Trophoblast cell (in vitro differentiated cells and primary cell): ENCODE results near the gene WWP2.
"Not testable (repeated sequence)": the region's sequence is repeated elsewhere in the genome, so short reads cannot be mapped to it uniquely, and the experiment has no call there.

Experiments used
- DNase-seq, 2 donors: peaks; one replicate each; pipeline ENCODE4 v3.0.0-alpha.2; 2016
- H2AFZ ChIP-seq: 2 replicates; pipeline ENCODE4 v1.6.1; 2013; ENCODE audit warnings: low read length, moderate library complexity, mild to moderate bottlenecking; ENCODE audit not compliant: insufficient read depth, poor library complexity
- H2AK5ac ChIP-seq: 2 replicates; pipeline ENCODE4 v1.6.1; 2013; ENCODE audit warnings: mild to moderate bottlenecking, low read length
- H2BK120ac ChIP-seq: 2 replicates; pipeline ENCODE4 v1.6.1; 2013; ENCODE audit warnings: low read length, mild to moderate bottlenecking, moderate library complexity; ENCODE audit not compliant: insufficient read depth, poor library complexity
- H2BK12ac ChIP-seq: 2 replicates; pipeline ENCODE4 v1.6.1; 2013; ENCODE audit warnings: mild to moderate bottlenecking, low read length, moderate library complexity
- H2BK5ac ChIP-seq: 2 replicates; pipeline ENCODE4 v1.6.1; 2013; ENCODE audit warnings: low read length, low read depth, moderate library complexity, mild to moderate bottlenecking; ENCODE audit not compliant: poor library complexity
- H3K14ac ChIP-seq: 2 replicates; pipeline ENCODE4 v1.6.1; 2013; ENCODE audit warnings: mild to moderate bottlenecking, low read length
- H3K18ac ChIP-seq: 2 replicates; pipeline ENCODE4 v1.6.1; 2013; ENCODE audit warnings: mild to moderate bottlenecking, low read length
- H3K23ac ChIP-seq: 2 replicates; pipeline ENCODE4 v1.6.1; 2013; ENCODE audit warnings: low read length
- H3K27ac ChIP-seq: 2 replicates; pipeline ENCODE4 v1.5.1; 2013; ENCODE audit warnings: low read depth, mild to moderate bottlenecking, inconsistent platforms, low read length, moderate library complexity
- H3K27me3 ChIP-seq: 2 replicates; pipeline ENCODE4 v1.6.1; 2013; ENCODE audit warnings: inconsistent platforms, mild to moderate bottlenecking, low read length, moderate library complexity; ENCODE audit not compliant: insufficient read depth
- H3K36me3 ChIP-seq, 2 experiments: 1 replicate in 1 of 2; 2 replicates in 1 of 2; pipeline ENCODE4 v1.6.1; 2013; ENCODE audit warnings: low read length in 2 of 2, mild to moderate bottlenecking in 2 of 2, moderate library complexity in 1 of 2; ENCODE audit not compliant: insufficient read depth in 2 of 2, control insufficient read depth in 1 of 2
- H3K4ac ChIP-seq: 2 replicates; pipeline ENCODE4 v1.6.1; 2013; ENCODE audit warnings: low read depth, mild to moderate bottlenecking, low read length, moderate library complexity
- H3K4me1 ChIP-seq, 2 experiments: 1 replicate in 1 of 2; 2 replicates in 1 of 2; pipeline ENCODE4 v1.6.1; 2013; ENCODE audit warnings: low read length in 2 of 2, mild to moderate bottlenecking in 2 of 2, moderate library complexity in 1 of 2; ENCODE audit not compliant: insufficient read depth in 2 of 2, control insufficient read depth in 1 of 2
- H3K4me2 ChIP-seq: 2 replicates; pipeline ENCODE4 v1.6.1; 2013; ENCODE audit warnings: inconsistent platforms, mild to moderate bottlenecking, low read length, moderate library complexity
- H3K4me3 ChIP-seq: 2 replicates; pipeline ENCODE4 v1.5.1; 2013; ENCODE audit warnings: mild to moderate bottlenecking, low read depth, low read length, inconsistent platforms
- H3K79me1 ChIP-seq: one replicate; pipeline ENCODE4 v1.6.1; 2013; ENCODE audit warnings: low read length
- H3K79me2 ChIP-seq: 2 replicates; pipeline ENCODE4 v1.6.1; 2013; ENCODE audit warnings: low read length, mild to moderate bottlenecking; ENCODE audit not compliant: control insufficient read depth, insufficient read depth, poor library complexity
- H3K9ac ChIP-seq: 2 replicates; pipeline ENCODE4 v1.6.1; 2013; ENCODE audit warnings: mild to moderate bottlenecking, low read length
- H3K9me3 ChIP-seq: 2 replicates; pipeline ENCODE4 v1.6.1; 2013; ENCODE audit warnings: low read depth, mild to moderate bottlenecking, control low read depth, inconsistent platforms, low read length; ENCODE audit not compliant: insufficient read depth
- H4K12ac ChIP-seq: 2 replicates; pipeline ENCODE4 v1.6.1; 2013; ENCODE audit warnings: low read depth, mild to moderate bottlenecking, low read length, moderate library complexity
- H4K8ac ChIP-seq: 2 replicates; pipeline ENCODE4 v1.6.1; 2013; ENCODE audit warnings: low read depth, mild to moderate bottlenecking, low read length, moderate library complexity
- H4K91ac ChIP-seq: one replicate; pipeline ENCODE4 v1.6.1; 2013; ENCODE audit warnings: low read depth, mild to moderate bottlenecking, low read length, moderate library complexity
- WGBS: extraction: QIAGEN DNeasy Blood & Tissue Kit; methylation state at CpG from one replicate; pipeline ENCODE4 v1.1.7; 2013; ENCODE audit warnings: missing lambda C conversion rate; ENCODE audit not compliant: insufficient read length, insufficient coverage; ENCODE audit errors: extremely low coverage; 5-methylcytosine and 5-hydroxymethylcytosine counted together

The WWP2 gene

GRCh38 chr16:69965661-69966054, 203.5 kb downstream of the WWP2 start:
- not testable (repeated sequence) for H2BK12ac ChIP-seq

GRCh38 chr16:69967688-69968087, 205.6 kb downstream of the WWP2 start:
- WGBS = no CpG with 5 or more reads among the region's 5 CpGs
- not testable (repeated sequence) for H3K36me3 ChIP-seq, H3K9me3 ChIP-seq, H2BK5ac ChIP-seq, H3K27ac ChIP-seq, DNase-seq, H4K91ac ChIP-seq, H2AK5ac ChIP-seq, H3K27me3 ChIP-seq, H3K18ac ChIP-seq, H2BK120ac ChIP-seq, H3K23ac ChIP-seq, H4K8ac ChIP-seq, H3K79me1 ChIP-seq, H3K4me3 ChIP-seq, H3K4me2 ChIP-seq, H3K14ac ChIP-seq, H3K4ac ChIP-seq, H2AFZ ChIP-seq, H3K4me1 ChIP-seq, H3K9ac ChIP-seq, H2BK12ac ChIP-seq, H4K12ac ChIP-seq, H3K79me2 ChIP-seq

More at GRCh38 chr16:69965661-69966054, 203.5 kb downstream of the WWP2 start:
- not testable (repeated sequence) for H3K9me3 ChIP-seq, H3K27ac ChIP-seq, H3K23ac ChIP-seq, H3K9ac ChIP-seq, DNase-seq, H2BK120ac ChIP-seq, H3K4me3 ChIP-seq, H4K12ac ChIP-seq, H3K14ac ChIP-seq, H2BK5ac ChIP-seq, H3K79me2 ChIP-seq, H2AFZ ChIP-seq, H3K18ac ChIP-seq, H3K4ac ChIP-seq, H3K4me1 ChIP-seq, H3K79me1 ChIP-seq, H3K36me3 ChIP-seq, H2AK5ac ChIP-seq, H4K8ac ChIP-seq, H4K91ac ChIP-seq, H3K27me3 ChIP-seq
- no CpG with 5 or more reads among the region's 24 CpGs for WGBS
- peak overlapping the region; percentile 39 for H3K4me2 ChIP-seq

- WGBS = no CpG with 5 or more reads among the region's 10 CpGs
- not testable (repeated sequence) for H3K4ac ChIP-seq, H4K8ac ChIP-seq
Observed at GRCh38 chr16:69968125-69968524, 206.0 kb downstream of the WWP2 start.

GRCh38 chr16:69969657-69970056, 207.5 kb downstream of the WWP2 start:
- not testable (repeated sequence) for H3K23ac ChIP-seq, H2AK5ac ChIP-seq, H2AFZ ChIP-seq, H2BK120ac ChIP-seq, H4K91ac ChIP-seq, H3K4me3 ChIP-seq, DNase-seq, H3K4me2 ChIP-seq, H3K4ac ChIP-seq, H4K8ac ChIP-seq, H4K12ac ChIP-seq, H3K27ac ChIP-seq, H3K14ac ChIP-seq, H3K4me1 ChIP-seq, H3K79me1 ChIP-seq, H3K18ac ChIP-seq, H3K9ac ChIP-seq, H3K27me3 ChIP-seq, H3K36me3 ChIP-seq, H3K79me2 ChIP-seq, H3K9me3 ChIP-seq, H2BK5ac ChIP-seq, H2BK12ac ChIP-seq
- WGBS = no CpG with 5 or more reads among the region's 4 CpGs

More at GRCh38 chr16:69968125-69968524, 206.0 kb downstream of the WWP2 start:
- not testable (repeated sequence) for H4K12ac ChIP-seq, H3K4me2 ChIP-seq, H3K23ac ChIP-seq, H4K91ac ChIP-seq, H2AFZ ChIP-seq, H3K9me3 ChIP-seq, H3K79me1 ChIP-seq, H2BK12ac ChIP-seq, DNase-seq, H2AK5ac ChIP-seq, H2BK120ac ChIP-seq, H3K27ac ChIP-seq, H3K4me1 ChIP-seq, H2BK5ac ChIP-seq, H3K27me3 ChIP-seq, H3K18ac ChIP-seq, H3K9ac ChIP-seq, H3K36me3 ChIP-seq, H3K14ac ChIP-seq, H3K4me3 ChIP-seq, H3K79me2 ChIP-seq
